ENCODE measurements around the gene CEP170B.
"Not testable (repeated sequence)": the region's sequence is repeated elsewhere in the genome, so short reads cannot be mapped to it uniquely, and the experiment has no call there.

The CEP170B gene

DNA sequence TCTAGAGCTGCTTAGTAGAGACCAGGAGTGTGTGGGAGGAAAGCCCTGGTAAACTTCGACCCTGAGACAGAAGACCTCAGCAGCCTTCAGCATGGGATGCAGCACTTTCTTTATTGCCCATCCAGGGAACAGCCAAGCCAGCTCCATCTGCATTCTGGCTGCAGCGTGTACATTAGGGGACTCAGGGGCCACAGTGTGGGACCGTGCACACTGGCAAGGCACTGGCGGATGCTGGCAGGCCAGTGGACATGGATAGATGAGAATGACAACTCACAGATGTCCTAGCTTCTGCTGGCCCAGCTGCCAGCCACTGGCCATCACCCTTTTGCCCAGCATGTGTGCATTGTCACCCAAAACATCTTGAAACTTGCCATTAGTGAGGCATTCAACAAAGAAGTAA, 72.1 kb downstream of the CEP170B start:
- DNase-seq (ENCODE audit: low read depth, low spot score), result no peak
- no peak overlapping the region for H3K4me3 ChIP-seq (ENCODE audit: low read length)

DNA sequence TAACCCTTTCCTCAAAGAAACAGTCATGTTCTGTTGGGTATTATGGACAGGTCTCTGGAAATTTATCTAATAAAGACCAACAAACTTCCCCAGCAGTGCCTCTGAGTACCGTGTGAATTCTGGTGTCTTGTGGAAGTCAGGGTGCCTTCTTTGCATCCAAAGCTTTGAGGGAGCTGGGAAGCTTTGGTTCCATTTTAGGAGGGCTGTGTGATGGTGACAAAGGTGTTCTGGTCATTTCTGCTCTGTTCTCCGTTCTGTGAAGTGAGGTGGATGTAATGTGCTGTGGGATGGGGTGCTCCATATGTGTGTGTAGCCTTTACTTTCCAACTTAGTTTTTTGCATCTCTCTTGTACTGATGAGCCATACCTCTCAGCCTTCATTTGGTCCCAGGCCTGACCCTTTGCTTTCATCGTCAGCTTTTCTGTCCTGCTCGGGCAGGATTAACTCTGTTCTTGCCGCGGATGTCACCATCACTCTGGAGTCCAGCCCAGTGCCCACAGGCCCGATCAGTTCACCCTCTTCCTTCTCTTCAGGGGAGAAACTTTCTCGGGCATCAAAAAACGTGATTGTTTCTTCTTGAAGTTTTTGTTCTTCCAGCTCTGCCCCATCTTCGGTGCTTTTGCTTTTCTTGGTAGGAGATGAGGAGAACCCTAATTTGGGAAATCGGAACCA, 72.8 kb downstream of the CEP170B start:
- DNase-seq (ENCODE audit: low read depth, low spot score), result no peak

DNA sequence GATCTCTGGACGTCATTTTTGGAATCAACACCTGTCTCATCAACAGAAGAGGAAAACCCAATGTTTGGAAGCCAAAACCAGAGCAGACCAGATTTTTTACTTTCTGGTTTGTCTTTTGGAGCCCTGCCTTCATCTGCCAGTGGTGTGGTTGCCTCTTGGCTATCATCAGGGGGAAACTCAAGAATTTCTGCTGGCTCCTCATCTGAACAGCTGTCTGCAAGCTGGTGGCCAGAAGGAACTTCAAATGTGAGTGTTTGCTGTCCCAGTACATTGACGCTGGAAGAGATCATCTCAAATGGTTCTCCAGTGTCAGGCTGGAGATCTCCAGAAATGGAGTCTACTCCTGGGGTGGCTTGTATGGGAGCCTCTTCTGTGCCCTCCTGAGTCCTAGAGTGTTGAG, 73.4 kb downstream of the CEP170B start:
- H3K4me3 ChIP-seq (ENCODE audit: low read length), result no peak overlapping the region
- DNase-seq (ENCODE audit: low read depth, low spot score), result no peak

More for the DNA sequence above, 72.8 kb downstream of the CEP170B start:
- no peak overlapping the region for H3K4me3 ChIP-seq (ENCODE audit: low read length)

DNA sequence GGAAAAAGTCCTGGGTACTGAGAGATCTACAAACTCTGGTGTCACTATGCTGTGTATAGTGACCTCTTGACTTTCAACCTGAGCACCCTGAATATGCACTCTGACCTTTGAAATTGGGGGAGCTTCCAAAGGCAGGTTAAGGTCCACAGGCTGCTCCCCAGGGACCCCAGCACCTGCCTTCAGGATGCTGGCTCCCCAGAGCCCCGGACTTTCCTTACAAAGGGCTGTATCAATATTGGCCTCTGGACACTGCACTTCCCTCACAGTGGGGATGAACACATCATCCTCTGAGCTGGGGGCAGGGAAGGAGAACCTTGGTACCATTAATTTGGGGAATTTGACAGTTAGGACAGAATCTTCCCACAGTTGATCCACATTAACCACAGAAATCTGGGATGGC, 73.9 kb downstream of the CEP170B start:
- DNase-seq (ENCODE audit: low read depth, low spot score), result no peak
- H3K4me3 ChIP-seq (ENCODE audit: low read length), result no peak overlapping the region

DNA sequence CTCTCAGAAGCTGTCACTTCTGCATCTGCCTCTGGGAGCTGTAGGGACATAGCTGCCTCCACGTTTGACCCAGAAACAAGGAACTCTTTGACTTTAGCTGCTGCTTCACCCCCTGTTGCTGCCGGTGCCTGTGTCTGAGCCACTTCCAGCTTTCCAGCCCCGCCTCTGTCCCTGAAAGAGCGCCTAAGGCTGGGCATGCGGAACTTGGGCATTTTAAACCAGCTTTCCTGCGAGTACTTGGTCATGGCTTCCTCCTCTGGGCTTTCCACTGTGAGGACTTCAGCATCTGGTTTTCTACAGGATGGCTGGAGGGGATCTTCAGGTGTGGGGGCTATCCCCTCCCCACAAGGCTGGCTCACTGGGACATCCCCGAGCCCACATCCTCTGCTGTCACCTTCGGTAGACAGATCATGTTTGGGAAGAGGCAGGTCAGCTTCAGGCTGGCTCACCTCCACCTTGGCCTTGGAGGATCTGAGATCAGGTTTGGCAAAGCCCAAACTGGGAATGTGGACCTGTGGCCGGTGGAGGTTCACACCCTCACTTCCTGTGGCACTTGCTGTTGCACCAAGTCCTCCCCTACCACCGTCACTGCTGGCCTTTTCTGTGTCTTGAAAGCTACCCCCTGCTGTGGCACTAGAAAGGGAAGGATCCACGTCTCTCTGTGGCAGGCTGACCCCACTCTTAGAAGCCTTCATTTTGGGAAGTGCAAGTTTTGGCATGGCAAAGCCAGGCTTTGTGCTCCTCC, 74.8 kb downstream of the CEP170B start:
- no peak overlapping the region for H3K4me3 ChIP-seq (ENCODE audit: low read length)
- DNase-seq (ENCODE audit: low read depth, low spot score), result no peak

DNA sequence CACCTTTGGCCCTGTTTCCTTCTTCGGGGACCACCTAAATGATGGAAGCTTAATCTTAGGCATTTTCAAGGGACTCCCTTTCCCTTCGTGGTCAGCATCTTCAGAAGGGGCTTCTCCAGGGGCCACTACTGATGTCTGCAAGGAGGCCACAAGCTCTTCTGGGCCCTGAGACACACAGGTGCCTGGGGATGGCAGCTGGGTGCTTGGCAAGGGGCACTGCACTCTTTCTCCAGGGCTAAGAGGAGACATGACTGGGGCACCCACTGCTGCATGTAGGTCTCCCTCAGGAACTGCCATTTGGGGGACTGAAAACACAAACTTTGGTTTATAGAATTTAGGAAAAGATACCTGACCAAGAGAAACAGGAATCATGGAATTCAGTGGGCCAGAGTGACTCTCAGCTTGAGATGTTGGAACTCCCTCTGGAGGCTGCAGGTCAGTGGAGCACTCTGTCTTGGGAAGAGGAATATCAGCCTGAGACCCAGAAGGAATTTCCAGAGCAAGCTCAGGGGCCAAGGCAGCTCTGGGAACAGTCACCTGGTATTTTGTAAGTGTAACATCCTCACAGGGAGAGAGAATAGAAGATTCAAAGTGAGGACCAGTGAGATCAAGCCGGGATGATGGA, 75.6 kb downstream of the CEP170B start:
- H3K4me3 ChIP-seq (ENCODE audit: low read length), result no peak overlapping the region
- no peak for DNase-seq (ENCODE audit: low read depth, low spot score)

DNA sequence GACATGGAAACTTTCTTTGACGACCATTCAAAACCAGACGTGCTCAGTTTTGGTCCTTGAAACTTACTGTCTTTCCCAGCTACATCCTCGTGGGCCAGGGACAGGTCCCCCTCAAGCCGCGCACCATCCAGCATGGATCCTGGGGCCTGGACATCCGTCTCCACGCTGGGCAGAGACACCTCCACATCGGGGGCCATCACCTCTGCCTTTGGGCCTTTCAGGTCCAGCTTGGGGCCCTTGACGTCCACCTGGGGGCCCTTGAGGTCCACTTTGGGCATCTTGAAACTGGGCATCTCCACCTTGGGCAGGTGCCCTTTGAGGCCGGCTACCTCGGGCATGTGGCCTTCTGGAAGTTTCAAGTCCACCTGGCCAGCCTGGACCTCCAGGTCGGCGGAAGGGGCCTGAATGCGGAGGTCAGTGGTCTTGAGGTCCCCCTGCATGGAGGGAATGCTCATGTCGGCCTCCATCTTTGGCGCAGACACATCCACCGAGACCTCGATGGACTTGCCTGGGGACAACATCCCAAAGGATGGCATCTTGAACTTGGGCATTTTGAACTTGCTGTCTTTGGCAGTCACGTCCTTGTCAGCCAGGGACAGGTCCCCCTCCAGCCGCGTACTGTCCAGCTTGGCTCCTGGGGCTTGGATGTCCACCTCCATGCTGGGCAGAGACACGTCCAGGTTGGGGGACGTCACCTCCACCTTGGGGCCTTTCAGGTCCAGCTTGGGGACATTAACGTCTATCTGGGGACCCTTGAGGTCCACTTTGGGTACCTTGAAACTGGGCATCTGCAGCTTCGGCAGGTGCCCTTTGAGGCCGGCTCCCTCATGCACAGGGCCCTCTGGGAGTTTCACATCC, 76.7 kb downstream of the CEP170B start:
- DNase-seq (ENCODE audit: low read depth, low spot score), result no peak
- H3K4me3 ChIP-seq (ENCODE audit: low read length), result no peak overlapping the region

DNA sequence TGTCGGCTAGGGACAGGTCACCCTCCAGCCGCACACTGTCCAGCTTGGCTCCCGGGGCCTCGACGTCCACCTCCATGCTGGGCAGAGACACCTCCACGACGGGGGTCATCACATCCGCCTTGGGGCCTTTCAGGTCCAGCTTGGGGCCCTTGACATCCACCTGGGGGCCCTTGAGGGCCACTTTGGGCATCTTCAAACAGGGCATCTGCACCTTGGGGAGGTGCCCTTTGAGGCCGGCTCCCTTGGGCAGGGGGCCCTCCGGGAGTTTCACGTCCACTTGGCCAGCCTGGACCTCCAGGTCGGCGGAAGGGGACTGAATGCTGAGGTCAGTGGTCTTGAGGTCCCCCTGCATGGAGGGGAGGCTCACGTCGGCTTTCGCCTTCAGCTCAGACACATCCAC, 77.5 kb downstream of the CEP170B start:
- no peak overlapping the region for H3K4me3 ChIP-seq (ENCODE audit: low read length)
- DNase-seq (ENCODE audit: low read depth, low spot score), result no peak

DNA sequence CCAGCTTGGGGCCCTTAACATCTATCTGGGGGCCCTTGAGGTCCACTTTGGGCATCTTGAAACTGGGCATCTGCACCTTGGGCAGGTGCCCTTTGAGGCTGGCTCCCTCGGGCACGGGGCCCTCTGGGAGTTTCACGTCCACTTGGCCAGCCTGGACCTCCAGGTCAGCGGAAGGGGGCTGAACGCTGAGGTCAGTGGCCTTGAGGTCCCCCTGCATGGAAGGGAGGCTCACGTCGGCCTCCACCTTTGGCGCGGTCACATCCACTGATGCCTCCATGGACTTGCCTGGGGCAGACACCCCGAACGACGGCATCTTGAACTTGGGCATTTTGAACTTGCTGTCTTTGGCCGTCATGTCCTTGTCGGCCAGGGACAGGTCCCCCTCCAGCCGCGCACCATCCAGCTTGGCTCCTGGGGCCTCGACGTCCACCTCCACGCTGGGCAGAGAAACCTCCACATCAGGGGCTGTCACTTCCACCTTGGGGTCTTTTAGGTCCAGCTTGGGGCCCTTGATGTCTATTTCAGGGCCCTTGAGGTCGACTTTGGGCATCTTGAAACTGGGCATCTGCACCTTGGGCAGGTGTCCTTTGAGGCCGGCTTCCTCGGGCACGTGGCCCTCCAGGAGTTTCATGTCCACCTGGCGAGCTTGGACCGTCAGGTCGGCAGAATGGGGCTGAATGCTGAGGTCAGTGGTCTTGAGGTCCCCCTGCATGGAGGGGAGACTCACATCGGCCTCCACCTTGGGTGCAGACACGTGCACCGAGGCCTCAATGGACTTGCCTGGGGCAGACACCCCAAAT, 78.3 kb downstream of the CEP170B start:
- not testable (repeated sequence) for H3K4me3 ChIP-seq (ENCODE audit: low read length); DNase-seq (ENCODE audit: low read depth, low spot score)

DNA sequence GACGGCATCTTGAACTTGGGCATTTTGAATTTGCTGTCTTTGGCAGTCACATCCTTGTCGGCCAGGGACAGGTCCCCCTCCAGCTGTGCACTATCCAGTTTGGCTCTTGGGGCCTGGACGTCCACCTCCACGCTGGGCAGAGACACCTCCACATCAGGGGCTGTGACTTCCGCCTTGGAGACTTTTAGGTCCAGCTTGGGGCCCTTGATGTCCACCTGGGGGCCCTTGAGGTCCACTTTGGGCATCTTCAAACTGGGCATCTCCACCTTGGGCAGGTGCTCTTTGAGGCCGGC, 78.9 kb downstream of the CEP170B start:
- not testable (repeated sequence) for H3K4me3 ChIP-seq (ENCODE audit: low read length); DNase-seq (ENCODE audit: low read depth, low spot score)

DNA sequence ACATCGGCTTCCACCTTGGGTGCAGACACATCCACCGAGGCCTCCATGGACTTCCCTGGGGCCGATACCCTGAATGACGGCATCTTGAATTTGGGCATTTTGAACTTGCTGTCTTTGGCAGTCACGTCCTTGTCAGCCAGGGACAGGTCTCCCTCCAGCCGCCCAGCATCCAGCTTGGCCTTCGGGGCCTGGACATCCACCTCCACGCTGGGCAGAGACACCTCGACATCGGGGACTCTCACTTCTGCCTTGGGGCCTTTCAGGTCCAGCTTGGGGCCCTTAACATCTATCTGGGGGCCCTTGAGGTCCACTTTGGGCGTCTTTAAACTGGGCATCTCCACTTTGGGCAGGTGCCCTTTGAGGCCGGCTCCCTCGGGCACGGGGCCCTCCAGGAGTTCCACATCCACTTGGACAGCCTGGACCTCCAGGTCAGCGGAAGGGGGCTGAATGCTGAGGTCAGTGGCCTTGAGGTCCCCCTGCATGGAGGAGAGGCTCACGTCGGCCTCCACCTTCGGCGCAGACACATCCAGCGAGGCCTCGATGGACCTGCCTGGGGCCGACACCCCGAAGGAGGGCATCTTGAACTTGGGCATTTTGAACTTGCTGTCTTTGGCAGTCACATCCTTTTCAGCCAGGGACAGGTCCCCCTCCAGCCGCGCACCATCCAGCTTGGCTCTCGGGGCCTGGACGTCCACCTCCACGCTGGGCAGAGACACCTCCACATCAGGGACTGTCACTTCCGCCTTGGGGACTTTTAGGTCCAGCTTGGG, 79.6 kb downstream of the CEP170B start:
- not testable (repeated sequence) for DNase-seq (ENCODE audit: low read depth, low spot score); H3K4me3 ChIP-seq (ENCODE audit: low read length)

DNA sequence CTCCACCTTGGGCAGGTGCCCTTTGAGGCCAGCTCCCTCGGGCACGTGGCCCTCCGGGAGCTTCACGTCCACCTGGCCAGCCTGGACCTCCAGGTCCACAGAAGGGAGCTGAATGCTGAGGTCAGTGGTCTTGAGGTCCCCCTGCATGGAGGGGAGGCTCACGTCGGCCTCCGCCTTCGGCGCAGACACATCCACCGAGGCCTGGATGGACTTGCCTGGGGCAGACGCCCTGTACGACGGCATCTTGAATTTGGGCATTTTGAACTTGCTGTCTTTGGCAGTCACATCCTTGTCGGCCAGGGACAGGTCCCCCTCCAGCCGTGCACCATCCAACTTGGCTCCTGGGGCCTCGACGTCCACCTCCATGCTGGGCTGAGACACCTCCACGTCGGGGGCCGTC, 80.2 kb downstream of the CEP170B start:
- not testable (repeated sequence) for DNase-seq (ENCODE audit: low read depth, low spot score); H3K4me3 ChIP-seq (ENCODE audit: low read length)

Measured in Jurkat, Clone E6-1 (cell line).